ENCODE measurements around the gene CEP78.

The CEP78 gene

DNA sequence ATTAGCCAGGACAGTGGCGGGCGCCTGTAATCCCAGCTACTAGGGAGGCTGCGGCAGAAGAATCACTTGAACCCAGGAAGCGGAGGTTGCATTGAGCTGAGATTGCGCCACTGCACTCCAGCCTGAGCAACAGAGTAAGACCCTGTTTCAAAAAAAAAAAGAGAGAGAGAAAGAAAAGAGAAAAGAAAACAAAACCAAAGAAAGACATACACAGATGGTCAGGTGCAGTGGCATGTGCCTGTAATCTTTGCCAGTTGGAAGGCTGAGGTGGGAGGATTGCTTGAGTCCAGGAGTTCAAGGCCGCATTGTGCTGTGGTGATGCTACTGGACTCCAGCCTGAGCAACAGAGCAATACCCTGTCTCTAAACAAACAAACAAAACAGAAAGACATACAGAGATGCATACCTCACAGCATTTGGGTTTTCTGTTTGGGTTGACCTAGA, 51.1 kb downstream of the CEP78 start:
- Mint-ChIP-seq H3K27me3 (ENCODE audit: low read depth) (peaks cover 10% of the 10 kb centered on the region), H3K4me1 (ENCODE audit: low read depth) (peaks cover under 1% of the 10 kb centered on the region), H3K9me3 (peaks cover 2% of the 10 kb centered on the region), H3K4me3 (no peak overlapping the region), H3K36me3 (ENCODE audit: low read depth) (peaks cover 6% of the 10 kb centered on the region), H3K27ac (no peak overlapping the region)

DNA sequence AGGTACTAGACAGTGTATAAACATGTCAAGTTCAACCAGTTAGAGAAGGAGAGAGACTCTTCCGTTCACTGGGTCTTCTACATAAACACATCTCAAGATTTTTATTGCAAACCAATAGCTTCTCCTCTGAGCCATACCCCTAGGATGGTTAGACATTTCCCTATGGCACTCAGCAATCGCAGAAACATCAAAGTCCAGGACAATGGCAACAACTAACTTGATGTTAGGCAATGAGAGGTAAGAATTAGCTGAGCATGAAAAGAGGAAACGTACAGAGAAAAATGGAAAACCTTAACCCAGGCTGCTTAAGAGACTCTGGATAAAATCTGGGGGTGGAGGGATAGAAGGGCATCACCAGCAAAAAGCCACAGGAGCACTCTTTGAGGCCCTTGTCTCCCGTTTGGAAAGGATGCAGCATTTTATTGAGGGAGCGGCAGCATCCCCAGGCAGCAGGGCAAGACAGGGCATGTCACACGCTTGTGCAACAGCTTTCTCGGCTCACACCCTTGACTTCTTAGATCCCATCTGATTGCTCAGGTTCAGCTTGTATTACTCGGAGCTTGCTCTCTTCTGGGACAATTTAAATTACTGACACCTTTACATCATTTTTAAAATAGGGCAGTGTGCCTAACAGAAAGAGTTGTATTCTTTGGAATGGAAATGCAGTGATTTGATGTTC, 52.5 kb downstream of the CEP78 start:
- Mint-ChIP-seq H3K36me3 (ENCODE audit: low read depth) (peaks cover 4% of the 10 kb centered on the region), H3K4me3 (no peak overlapping the region), H3K27me3 (ENCODE audit: low read depth) (peaks cover 10% of the 10 kb centered on the region), H3K27ac (no peak overlapping the region), H3K4me1 (ENCODE audit: low read depth) (peaks cover 10% of the 10 kb centered on the region), H3K9me3 (peaks cover 2% of the 10 kb centered on the region)

DNA sequence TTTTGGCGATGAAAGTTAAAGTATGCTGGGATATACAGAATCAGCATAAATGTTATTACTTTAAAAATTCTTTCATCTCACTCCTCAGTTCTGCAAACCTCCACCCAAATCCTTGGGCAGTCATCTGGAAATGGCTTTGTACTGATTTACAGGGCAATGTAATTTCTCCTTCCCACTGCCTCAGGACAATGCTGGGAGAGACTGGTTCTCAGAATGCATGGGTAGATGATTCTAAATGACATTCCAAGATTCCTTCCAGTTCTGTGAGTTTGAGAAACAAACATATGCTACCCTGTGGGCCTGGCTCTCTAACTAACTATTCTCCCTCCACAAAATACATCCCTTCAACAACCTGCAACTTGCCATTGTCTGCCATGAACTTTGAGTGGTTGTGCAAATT, 53.6 kb downstream of the CEP78 start:
- Mint-ChIP-seq H3K27me3 (ENCODE audit: low read depth) (peaks cover 10% of the 10 kb centered on the region), H3K4me3 (no peak overlapping the region), H3K36me3 (ENCODE audit: low read depth) (no peaks in the 10 kb centered on the region), H3K4me1 (ENCODE audit: low read depth) (peaks cover 10% of the 10 kb centered on the region), H3K27ac (no peak overlapping the region), H3K9me3 (no peaks in the 10 kb centered on the region)

DNA sequence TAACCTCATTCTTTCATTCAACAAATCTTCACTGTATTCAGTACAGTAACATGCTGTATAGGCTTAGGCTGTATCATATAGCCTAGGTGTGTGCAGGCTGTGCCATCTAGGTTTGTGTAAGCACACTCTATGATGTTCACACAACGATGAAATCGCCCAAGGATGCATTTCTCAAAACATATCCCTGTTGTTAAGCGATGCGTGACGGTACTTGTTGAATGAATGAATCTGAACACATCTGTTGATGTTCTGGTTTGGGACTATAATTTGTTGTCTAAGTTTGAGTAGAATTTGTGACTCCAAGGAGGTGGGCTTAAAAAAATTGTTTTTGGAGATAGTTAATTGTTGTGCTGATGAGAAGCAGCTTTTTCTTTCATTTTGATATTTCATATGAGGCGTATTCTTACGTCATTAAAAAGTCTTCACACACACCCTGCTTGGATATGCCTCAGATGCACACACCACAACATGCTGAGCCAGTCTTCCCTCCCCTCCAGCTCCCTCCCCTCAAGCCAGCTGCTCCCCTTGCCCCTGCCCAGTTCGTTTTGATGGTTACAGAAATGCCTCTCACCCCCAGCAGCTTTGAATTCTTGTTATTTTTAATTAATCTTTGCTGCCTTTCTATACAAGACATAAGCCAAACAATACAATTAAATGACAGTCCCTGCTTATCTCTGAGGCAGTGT, 55.5 kb downstream of the CEP78 start:
- H3K4me1 Mint-ChIP-seq (ENCODE audit: low read depth): peaks cover 14% of the 10 kb centered on the region
- H3K27me3 Mint-ChIP-seq (ENCODE audit: low read depth): peaks cover 2% of the 10 kb centered on the region
- H3K9me3 Mint-ChIP-seq: no peaks in the 10 kb centered on the region
- H3K4me3 Mint-ChIP-seq: no peak overlapping the region
- H3K27ac Mint-ChIP-seq: no peak overlapping the region
- H3K36me3 Mint-ChIP-seq (ENCODE audit: low read depth): no peaks in the 10 kb centered on the region

DNA sequence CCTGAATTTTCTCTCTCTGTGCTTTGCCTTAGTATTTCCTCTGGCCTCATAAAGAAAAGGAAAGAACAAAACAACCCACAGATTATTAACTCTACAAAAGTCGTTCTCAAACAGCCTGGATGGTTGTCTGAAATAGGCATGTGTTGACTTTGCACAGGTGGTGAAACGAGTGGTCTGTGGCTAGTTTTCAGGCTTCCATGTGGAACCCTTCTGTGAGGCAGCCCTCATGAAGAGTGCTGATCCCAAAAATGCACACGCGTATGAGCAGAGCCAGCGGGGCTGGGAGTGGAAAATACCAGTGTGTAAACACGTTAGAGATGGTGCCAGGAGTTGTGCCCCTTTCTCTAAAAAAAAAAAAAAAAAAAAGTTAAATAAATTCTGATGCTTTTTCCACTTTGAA, 56.2 kb downstream of the CEP78 start:
- Mint-ChIP-seq H3K4me1 (ENCODE audit: low read depth) (peaks cover 19% of the 10 kb centered on the region), H3K27ac (no peak overlapping the region), H3K4me3 (no peak overlapping the region), H3K36me3 (ENCODE audit: low read depth) (no peaks in the 10 kb centered on the region), H3K9me3 (no peaks in the 10 kb centered on the region), H3K27me3 (ENCODE audit: low read depth) (no peaks in the 10 kb centered on the region)

DNA sequence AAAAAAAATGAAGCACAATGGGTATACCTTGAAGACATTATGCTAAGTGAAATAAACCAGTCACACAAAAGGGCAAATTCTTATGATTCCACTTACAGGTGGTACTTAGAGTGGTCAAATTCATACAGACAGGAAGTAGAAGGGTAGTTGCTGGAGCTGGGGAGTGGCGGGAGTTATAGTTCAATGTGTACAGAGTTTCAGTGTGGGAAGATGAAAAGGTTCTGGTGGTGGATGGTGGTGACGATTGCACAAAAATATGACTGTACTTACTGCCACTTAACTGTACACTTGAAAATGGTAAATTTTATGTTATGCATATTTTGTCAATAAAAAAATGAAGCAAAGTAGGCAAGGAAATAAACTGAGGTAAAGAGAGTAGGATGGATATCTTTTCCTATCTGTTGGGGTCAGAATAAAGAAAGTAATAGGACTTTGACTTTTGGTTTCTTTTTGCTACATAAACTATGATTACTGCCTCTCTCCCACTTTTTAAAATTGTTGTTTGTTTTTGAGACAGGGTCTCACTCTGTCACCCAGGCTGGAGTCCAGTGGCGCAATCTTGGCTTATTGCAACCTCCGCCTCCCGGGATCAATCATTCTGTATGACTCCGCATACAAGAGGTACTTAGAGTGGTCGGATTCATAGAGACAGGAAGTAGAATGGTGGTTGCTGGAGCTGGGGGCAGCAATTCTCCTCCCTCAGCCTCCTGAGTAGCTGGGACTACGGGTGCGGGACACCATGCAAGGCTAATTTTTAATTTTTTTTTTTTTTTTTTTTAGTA, 57.0 kb downstream of the CEP78 start:
- Mint-ChIP-seq H3K9me3 (no peaks in the 10 kb centered on the region), H3K27me3 (ENCODE audit: low read depth) (no peaks in the 10 kb centered on the region), H3K27ac (peak overlapping the region; percentile 58), H3K36me3 (ENCODE audit: low read depth) (no peaks in the 10 kb centered on the region), H3K4me1 (ENCODE audit: low read depth) (peaks cover 20% of the 10 kb centered on the region), H3K4me3 (peak overlapping the region; percentile 70)

DNA sequence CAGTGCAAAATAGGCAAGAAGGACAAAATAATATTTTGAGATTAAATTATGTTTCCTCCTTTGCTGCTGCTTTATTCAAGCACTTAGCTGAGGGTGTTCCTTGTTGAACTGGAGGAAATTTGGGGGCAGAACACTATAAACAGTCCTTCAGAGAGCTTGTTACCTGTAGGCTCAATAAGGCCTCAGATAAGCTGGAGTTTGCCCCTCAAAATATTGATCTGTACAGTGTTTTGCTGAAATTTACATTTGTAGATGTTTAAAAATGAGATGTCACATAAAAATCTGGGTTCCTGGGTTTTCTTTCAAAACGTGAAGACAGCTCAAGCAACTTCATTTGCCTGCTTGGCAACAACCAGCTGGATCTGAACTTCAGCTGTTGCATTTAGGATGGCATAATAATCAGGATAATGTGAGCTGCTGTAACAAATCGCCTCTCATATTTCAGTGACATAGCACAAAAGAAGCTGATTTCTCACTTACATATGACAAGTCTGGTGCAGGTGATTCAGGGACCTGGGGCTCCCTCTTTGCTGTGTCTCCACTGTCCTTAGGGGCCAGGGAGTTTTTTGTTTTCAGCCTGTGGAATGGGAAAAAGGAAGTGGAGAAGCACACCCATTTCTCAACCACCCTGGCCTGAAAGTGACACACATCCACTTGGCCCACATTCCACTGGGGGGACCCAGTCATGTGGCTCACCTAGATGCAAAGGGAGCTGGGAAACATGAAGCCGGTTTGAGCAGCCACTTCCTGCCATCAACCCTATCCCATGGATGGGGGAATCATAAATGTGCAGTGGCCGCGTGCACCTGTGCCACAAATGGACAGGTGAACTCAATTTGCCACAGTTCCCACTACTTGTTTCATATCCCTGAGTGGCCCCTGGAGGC, 58.7 kb downstream of the CEP78 start:
- Mint-ChIP-seq H3K4me3 (no peak overlapping the region), H3K4me1 (ENCODE audit: low read depth) (peaks cover 27% of the 10 kb centered on the region), H3K27ac (no peak overlapping the region), H3K9me3 (no peaks in the 10 kb centered on the region), H3K36me3 (ENCODE audit: low read depth) (peaks cover 5% of the 10 kb centered on the region), H3K27me3 (ENCODE audit: low read depth) (no peaks in the 10 kb centered on the region)

DNA sequence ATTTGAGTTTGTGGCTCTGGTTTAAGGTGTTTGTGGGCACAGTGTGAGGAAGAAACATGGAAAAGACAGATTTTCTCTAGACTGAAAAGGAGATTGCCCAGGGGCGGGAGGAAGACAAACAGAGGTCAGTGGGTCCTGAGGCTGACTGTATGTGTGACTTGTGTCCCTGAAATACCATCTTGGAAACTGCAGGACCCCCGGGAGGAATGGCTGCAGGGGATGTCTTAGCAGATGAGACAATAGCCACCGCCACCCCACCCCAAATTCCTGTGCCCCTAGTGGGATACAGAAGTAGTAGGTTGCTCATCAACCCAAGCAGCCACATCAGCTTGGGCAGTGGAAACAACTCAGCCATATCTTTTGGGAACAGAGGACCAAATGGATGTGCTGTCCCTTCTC, 59.3 kb downstream of the CEP78 start:
- H3K9me3 Mint-ChIP-seq: no peaks in the 10 kb centered on the region
- peaks cover 32% of the 10 kb centered on the region for H3K4me1 Mint-ChIP-seq (ENCODE audit: low read depth)
- H3K36me3 Mint-ChIP-seq (ENCODE audit: low read depth): peaks cover 6% of the 10 kb centered on the region
- no peaks in the 10 kb centered on the region for H3K27me3 Mint-ChIP-seq (ENCODE audit: low read depth)
- no peak overlapping the region for H3K27ac Mint-ChIP-seq
- no peak overlapping the region for H3K4me3 Mint-ChIP-seq

DNA sequence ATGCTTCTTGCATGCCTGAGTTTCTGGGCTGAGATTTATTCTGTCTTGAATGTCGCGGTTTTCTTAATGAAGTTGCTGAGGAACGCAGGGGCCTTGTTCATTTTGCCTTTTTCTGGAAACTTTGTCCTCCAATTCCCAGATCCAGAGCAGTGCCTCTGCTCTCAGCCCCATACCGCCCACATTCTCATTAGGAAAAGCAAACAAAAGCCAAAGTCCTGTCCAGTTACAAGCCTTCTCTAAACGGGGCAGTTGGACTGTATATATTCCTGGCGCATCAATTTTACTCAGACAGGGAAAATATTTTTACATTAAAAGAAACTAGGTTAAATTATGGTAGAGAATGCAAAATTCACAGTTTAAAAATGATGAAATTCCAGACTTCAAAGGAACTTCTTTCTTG, 59.9 kb downstream of the CEP78 start:
- Mint-ChIP-seq H3K27ac (no peak overlapping the region), H3K9me3 (no peaks in the 10 kb centered on the region), H3K4me3 (peak overlapping the region; percentile 29), H3K4me1 (ENCODE audit: low read depth) (peaks cover 34% of the 10 kb centered on the region), H3K36me3 (ENCODE audit: low read depth) (peaks cover 9% of the 10 kb centered on the region), H3K27me3 (ENCODE audit: low read depth) (no peaks in the 10 kb centered on the region)

DNA sequence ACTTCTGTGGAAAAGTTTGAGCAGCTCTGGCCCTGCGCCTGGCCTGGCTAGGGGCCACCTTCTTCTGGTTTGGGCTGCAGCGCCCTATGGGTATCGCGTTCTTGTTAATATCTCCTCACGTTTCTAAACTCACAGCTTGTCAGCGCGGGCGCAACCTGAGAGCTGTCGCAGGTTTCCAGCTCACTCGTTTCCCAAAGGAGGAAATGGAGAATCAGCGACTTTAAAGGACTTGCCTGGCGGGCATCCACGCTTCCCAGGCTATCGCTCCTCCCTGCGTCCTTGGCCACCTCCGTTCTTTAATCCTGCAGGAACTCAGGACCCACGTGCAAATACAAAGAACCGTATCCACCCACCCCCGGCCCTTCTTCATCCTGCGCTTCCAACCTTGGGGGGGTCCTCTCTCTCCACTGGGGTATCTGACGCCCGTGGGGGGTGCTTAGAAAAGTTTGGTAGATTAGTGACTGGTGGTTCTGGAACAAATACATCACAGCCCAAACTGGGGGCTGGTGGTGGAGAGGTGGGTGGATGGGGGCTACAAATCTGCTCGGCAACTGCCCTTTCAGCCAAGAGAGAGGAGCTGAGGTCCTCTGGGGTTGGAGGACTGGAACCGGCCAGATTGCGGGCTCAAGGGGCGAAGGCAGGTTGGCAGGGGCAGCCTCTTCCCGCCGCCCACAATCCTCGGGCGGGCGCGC, 60.5 kb downstream of the CEP78 start:
- peaks cover 35% of the 10 kb centered on the region for H3K4me1 Mint-ChIP-seq (ENCODE audit: low read depth)
- H3K27me3 Mint-ChIP-seq (ENCODE audit: low read depth): no peaks in the 10 kb centered on the region
- H3K27ac Mint-ChIP-seq: peak overlapping the region; percentile 89
- no peaks in the 10 kb centered on the region for H3K9me3 Mint-ChIP-seq
- peaks cover 10% of the 10 kb centered on the region for H3K36me3 Mint-ChIP-seq (ENCODE audit: low read depth)
- peak overlapping the region; percentile 87 for H3K4me3 Mint-ChIP-seq

DNA sequence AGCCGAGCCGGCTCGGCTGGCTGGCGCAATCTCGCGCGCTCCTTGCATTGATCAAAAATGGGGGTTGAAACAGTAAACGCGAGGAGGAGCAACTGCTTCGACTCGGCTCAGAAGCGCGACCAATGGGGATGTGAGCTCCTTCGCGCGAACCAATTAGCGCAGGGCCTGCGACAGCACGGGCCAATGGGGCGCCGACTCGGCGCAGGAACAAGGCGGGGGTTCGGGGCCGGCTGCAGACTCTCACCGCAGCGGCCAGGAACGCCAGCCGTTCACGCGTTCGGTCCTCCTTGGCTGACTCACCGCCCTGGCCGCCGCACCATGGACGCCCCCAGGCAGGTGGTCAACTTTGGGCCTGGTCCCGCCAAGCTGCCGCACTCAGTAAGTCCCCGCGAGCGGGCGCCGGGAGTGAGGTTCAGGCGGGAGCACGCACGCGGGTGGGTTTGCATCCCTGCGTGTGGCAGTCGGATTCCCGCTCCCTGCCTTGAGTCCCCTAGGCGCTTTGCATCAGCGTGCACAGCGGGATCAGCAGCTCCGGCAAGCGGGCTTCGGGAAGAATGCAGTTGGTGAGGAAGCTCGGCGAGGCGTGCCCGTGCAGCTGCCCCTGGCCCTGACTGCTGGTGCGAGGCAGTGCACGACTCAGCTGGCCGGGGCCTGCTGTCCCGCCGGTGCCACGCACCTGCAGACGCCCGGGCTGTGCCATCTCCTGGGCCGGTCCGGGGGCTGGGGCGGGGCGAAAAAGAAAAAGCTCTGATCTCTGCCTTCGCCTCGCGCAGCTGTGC, 61.2 kb downstream of the CEP78 start, which contains the start of gene PSAT1:
Gene PSAT1 (plus strand): TSS at position 233 of the 779 bp plus-strand sequence. CDS start 86 bp downstream, at position 319.
- Mint-ChIP-seq H3K4me1 (ENCODE audit: low read depth) (peaks cover 33% of the 10 kb centered on the region), H3K9me3 (no peaks in the 10 kb centered on the region)

DNA sequence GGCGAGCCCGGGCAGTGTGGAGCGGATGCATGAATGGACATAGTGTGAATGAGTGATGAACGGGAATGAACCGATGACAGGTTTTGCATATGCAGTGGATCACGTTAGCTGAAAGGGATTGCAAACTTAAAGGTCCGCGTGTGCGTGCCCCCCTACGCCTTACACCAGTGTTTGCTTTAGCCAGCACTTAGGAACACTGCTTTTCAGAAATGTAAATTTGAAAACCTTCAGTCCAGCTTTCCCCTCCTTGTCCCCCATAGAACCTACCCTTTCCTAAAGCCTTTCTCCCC, 61.7 kb downstream of the CEP78 start:
- Mint-ChIP-seq H3K9me3 (no peaks in the 10 kb centered on the region), H3K27ac (peak overlapping the region; percentile 86), H3K4me1 (ENCODE audit: low read depth) (peaks cover 32% of the 10 kb centered on the region), H3K36me3 (ENCODE audit: low read depth) (peaks cover 15% of the 10 kb centered on the region), H3K27me3 (ENCODE audit: low read depth) (no peaks in the 10 kb centered on the region), H3K4me3 (peak overlapping the region; percentile 87)

More for the DNA sequence above, 61.2 kb downstream of the CEP78 start, which contains the start of gene PSAT1:
- Mint-ChIP-seq H3K27ac (peak within 1 kb of the TSS; percentile 89), H3K36me3 (ENCODE audit: low read depth) (peaks cover 15% of the 10 kb centered on the region), H3K4me3 (peak within 1 kb of the TSS; percentile 87), H3K27me3 (ENCODE audit: low read depth) (no peaks in the 10 kb centered on the region)
